Upper lobe of left lung (tissue), 6 donors: Measurements from ENCODE around the gene MYADM. TPM values are rescaled to one million over a fixed set of nuclear protein-coding genes. Genes with fewer than 3 reads are reported as not detected.

Experiments
- ATAC-seq, 2 donors: fragments of 200-7000 bp; cut with Tn5 transposase; one replicate each; pipeline ENCODE4 v1.9.1; 2022; ENCODE audit warnings: mild to moderate bottlenecking in 2 of 2, moderate library complexity in 2 of 2; ENCODE audit not compliant: low FRiP score in 2 of 2
- DNase-seq, 2 donors: peaks; one replicate each; pipeline ENCODE4 v3.0.0-alpha.2; 2019 to 2020
- H3K27ac ChIP-seq, 4 donors: fragments of 200-600 bp; sonication (generic); one replicate each; pipeline ENCODE4 v1.5.1; 2016 to 2019
- H3K27me3 ChIP-seq, 4 donors: fragments of 200-600 bp; sonication (generic); one replicate each; pipeline ENCODE4 v1.5.1; 2017 to 2019
- H3K36me3 ChIP-seq, 4 donors: fragments of 200-600 bp; sonication (generic); one replicate each; pipeline ENCODE4 v1.5.1; 2016 to 2019
- H3K4me1 ChIP-seq, 4 donors: fragments of 200-600 bp; sonication (generic); one replicate each; pipeline ENCODE4 v1.5.1; 2018 to 2019
- H3K4me3 ChIP-seq, 4 donors: fragments of 200-600 bp; sonication (generic); one replicate each; pipeline ENCODE4 v1.5.1; 2017 to 2019; ENCODE audit warnings: mild to moderate bottlenecking in 2 of 4, moderate library complexity in 1 of 4
- H3K9me3 ChIP-seq, 4 donors: fragments of 200-600 bp; sonication (generic); one replicate each; pipeline ENCODE4 v1.5.1; 2018 to 2019
- EP300 ChIP-seq, 4 donors: sonication (generic); formaldehyde crosslinking; IDR thresholded peaks; one replicate each; pipeline ENCODE4 v1.5.1; 2017; ENCODE audit warnings: antibody characterized with exemption in 4 of 4, control low read depth in 2 of 4
- POLR2A ChIP-seq, 4 donors: fragments of 450-650 bp; IDR thresholded peaks; one replicate each; pipeline ENCODE4 v1.5.1; 2016 to 2017; ENCODE audit warnings: antibody characterized with exemption in 4 of 4, mild to moderate bottlenecking in 2 of 4
- POLR2AphosphoS5 ChIP-seq, 2 donors: sonication (generic); formaldehyde crosslinking; IDR thresholded peaks; one replicate each; pipeline ENCODE4 v1.5.1; 2017; ENCODE audit warnings: antibody characterized with exemption in 2 of 2
- WGBS, 2 donors: methylation state at CpG; one replicate each; pipeline ENCODE4 v1.1.5; 2017 to 2018; 5-methylcytosine and 5-hydroxymethylcytosine counted together
- total RNA-seq, 6 donors: library from RNA; depleted of rRNA in 4 of 6; stranded (reverse); fragments of >200 nt in 4 of 6; gene quantifications; one replicate each; pipeline versions ENCODE4 v1.1.0 to v1.2.1, GENCODE V29; 2016 to 2021
- TF ChIP-seq, protein P1 (sequence below), 6 experiments: fragments of 450-650 bp in 4 of 6; fragments of 200-600 bp in 2 of 6; sonication (generic) in 2 of 6; IDR thresholded peaks; one replicate each; pipeline ENCODE4 v1.5.1; 2016 to 2019; ENCODE audit warnings: antibody characterized with exemption in 6 of 6
- donor health status: DM: no; HTN: no; CAD: no; lungs with moderate emphysema.
- donor health status: DM: no; HTN: yes; CAD: no; lungs with severe emphysema.

MYADM gene
- total RNA-seq, 6 donors from 2014 or later = 31.4 to 312 (median 145) TPM

DNA sequence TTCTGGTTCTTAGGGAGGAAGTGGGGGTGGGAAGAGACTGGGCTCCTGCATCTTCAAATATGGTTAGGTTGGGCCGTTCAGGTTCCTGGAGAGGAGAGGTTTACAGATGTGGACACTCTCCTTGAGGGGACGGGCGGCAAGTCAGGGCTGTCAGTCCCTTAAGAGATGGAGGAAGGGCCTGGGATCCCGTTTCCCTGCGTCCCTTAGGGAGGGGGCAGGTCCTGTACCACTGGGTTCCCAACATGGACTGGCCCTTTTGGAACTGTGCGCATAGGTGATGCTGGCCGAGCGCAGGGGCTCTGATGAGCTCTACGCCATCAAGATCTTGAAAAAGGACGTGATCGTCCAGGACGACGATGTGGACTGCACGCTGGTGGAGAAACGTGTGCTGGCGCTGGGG lies 30.5 kb downstream of the MYADM start:
- Histone ChIP-seq H3K27ac (no peak overlapping the region), H3K4me3 (no peak overlapping the region), H3K9me3 (no peaks in the 10 kb centered on the region), H3K27me3 (peaks cover 0 to 7% (median 0%) of the 10 kb centered on the region in 4 donors), H3K36me3 (no peaks in the 10 kb centered on the region), H3K4me1 (no peaks in the 10 kb centered on the region)
- ATAC-seq = no peak
- no peak for DNase-seq
- 5 to 12% methylated on average over 14 to 16 of the region's 16 CpGs for WGBS, 2 donors
- no peak for TF ChIP-seq POLR2A (IDR thresholded peaks at IDR 0.05)
- TF ChIP-seq EP300 (IDR thresholded peaks at IDR 0.05) = no peak
- no peak for TF ChIP-seq POLR2AphosphoS5 (IDR thresholded peaks at IDR 0.05)
- TF ChIP-seq, protein P1, sequence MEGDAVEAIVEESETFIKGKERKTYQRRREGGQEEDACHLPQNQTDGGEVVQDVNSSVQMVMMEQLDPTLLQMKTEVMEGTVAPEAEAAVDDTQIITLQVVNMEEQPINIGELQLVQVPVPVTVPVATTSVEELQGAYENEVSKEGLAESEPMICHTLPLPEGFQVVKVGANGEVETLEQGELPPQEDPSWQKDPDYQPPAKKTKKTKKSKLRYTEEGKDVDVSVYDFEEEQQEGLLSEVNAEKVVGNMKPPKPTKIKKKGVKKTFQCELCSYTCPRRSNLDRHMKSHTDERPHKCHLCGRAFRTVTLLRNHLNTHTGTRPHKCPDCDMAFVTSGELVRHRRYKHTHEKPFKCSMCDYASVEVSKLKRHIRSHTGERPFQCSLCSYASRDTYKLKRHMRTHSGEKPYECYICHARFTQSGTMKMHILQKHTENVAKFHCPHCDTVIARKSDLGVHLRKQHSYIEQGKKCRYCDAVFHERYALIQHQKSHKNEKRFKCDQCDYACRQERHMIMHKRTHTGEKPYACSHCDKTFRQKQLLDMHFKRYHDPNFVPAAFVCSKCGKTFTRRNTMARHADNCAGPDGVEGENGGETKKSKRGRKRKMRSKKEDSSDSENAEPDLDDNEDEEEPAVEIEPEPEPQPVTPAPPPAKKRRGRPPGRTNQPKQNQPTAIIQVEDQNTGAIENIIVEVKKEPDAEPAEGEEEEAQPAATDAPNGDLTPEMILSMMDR (IDR thresholded peaks at IDR 0.05) = no peak

DNA sequence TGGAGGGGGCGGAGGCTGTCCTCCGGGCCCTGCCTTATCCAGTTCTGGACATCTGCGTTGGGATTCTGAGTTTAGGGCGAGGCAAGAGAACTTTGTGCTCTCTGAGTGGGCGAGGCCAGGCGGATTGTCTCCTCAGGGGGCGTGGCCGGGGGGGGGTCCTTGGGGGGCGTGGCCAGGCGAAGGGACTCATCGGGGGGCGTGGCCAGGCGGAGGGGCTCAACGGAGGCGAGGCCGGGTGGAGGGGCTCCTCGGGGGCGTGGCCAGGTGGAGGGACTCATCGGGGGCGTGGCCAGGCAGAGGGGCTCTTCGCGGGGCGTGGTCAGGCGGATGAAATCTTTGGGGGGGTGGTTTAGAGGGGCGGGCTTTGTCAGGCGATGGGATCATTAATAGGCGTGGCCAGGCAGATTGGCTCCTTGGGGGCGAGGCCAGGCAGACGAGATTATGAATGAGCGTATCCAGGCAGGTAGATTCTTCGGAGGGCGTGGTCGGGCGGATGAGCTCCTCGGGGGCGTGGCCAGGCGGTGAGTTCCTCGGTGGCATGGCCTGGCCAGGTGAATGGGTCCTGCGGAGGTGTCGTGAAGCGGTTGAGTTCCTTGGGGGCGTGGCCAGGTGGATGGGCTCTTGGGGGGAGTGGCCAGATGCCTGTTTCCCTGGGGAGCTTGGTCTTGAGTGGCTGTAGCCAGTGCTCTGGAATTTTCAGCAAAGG lies 31.1 kb downstream of the MYADM start:
- 5 to 9% methylated on average over 12 to 30 of the region's 42 CpGs for WGBS, 2 donors

GRCh38 chr19:53900191-53900860 lies 32.6 kb downstream of the MYADM start:
- Histone ChIP-seq H3K9me3 (no peaks in the 10 kb centered on the region), H3K27me3 (peaks cover 0 to 7% (median 0%) of the 10 kb centered on the region in 4 donors), H3K36me3 (no peaks in the 10 kb centered on the region), H3K27ac (no peak overlapping the region), H3K4me3 (no peak overlapping the region), H3K4me1 (no peaks in the 10 kb centered on the region)
- TF ChIP-seq, protein P1 (IDR thresholded peaks at IDR 0.05) = no peak
- TF ChIP-seq POLR2A (IDR thresholded peaks at IDR 0.05) (no peak), EP300 (IDR thresholded peaks at IDR 0.05) (no peak), POLR2AphosphoS5 (IDR thresholded peaks at IDR 0.05) (no peak)
- DNase-seq (no peak), ATAC-seq (no peak)
- 90 to 94% methylated on average over 25 to 27 of the region's 27 CpGs for WGBS, 2 donors

More for the DNA sequence above, 31.1 kb downstream of the MYADM start:
- TF ChIP-seq POLR2AphosphoS5 (IDR thresholded peaks at IDR 0.05) = no peak
- no peak for TF ChIP-seq EP300 (IDR thresholded peaks at IDR 0.05)
- TF ChIP-seq POLR2A (IDR thresholded peaks at IDR 0.05) = no peak
- TF ChIP-seq, protein P1 (IDR thresholded peaks at IDR 0.05) = no peak
- Histone ChIP-seq H3K9me3 (no peaks in the 10 kb centered on the region), H3K4me1 (no peaks in the 10 kb centered on the region), H3K36me3 (no peaks in the 10 kb centered on the region), H3K27me3 (peaks cover 0 to 7% (median 0%) of the 10 kb centered on the region in 4 donors), H3K27ac (no peak overlapping the region), H3K4me3 (no peak overlapping the region)
- no peak for ATAC-seq
- DNase-seq = no peak

DNA sequence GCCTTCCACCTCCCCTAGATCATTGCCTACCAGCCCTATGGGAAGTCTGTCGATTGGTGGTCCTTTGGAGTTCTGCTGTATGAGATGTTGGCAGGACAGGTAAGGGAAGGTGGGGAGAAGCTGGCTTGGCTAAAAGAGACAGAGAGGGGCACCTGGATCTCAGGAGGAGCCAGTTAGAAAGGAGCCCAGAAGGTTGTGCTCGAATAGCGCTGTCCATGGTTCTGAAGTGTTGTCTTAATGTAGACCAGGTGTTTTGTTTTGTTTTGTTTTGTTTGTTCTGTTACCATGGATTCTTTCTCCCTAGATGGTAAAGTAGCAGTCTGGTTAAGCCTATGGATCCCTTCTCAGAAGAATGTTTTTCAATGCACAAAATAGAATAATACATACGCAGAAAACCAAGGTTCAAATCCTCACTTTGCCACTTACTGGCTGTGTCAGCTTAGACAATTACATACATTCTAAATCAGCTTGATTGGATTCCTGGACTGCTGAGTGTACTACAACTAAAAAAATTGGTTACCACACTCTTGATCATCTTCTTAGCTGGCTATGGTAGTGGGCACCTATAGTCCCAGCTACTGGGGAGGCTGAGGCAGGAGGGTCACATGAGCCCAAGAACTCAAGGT lies 35.5 kb downstream of the MYADM start:
- peaks cover 2 to 18% (median 6%) of the 10 kb centered on the region in 4 donors for H3K4me1 ChIP-seq
- no peak overlapping the region for H3K4me3 ChIP-seq
- no peaks in the 10 kb centered on the region for H3K36me3 ChIP-seq
- H3K27ac ChIP-seq = no peak overlapping the region
- H3K27me3 ChIP-seq = peaks cover 0 to 28% (median 12%) of the 10 kb centered on the region in 4 donors
- TF ChIP-seq POLR2AphosphoS5 (IDR thresholded peaks at IDR 0.05) = no peak
- TF ChIP-seq, protein P1 (IDR thresholded peaks at IDR 0.05) = no peak
- DNase-seq (no peak), ATAC-seq (no peak)
- no peaks in the 10 kb centered on the region for H3K9me3 ChIP-seq
- WGBS, 2 donors = 49 to 51% methylated on average over 4 of the region's 4 CpGs
